ENCODE results near the gene RASSF10.

The RASSF10 gene

DNA sequence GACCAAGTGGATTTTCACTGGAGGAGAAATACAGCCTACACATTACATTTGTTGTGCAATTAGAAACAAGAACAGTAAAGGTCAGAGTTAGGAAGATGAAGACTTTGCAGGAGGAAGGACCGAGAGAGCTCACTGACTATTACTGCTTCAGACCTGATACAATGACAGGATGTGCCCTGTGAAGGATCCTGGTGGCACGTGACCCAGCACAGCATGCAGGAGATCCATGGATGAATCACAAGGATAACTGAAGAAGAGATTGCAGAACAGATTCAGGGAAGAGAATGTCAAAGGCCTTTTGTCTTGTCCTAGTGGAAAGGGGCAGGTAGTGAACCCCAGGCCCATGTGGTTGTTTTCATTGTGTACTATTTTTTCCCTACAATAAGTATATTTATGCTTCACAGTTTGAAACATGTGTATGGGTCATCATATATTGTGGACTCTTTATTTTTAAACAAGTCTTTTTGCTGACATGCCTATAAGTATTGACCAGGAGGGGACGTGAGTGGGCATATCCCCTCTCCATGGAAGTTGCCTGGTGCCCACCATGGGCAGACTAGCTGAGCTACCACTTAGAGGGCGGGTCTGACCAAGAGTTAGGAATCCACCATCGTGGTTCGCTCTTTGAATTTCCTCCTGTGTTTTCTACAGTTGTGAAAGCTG lies 44.3 kb downstream of the RASSF10 start:
- CTCF ChIA-PET, result no interaction called here
- H3K27ac ChIP-seq, result no peak overlapping the region
- TF ChIP-seq, protein P1, sequence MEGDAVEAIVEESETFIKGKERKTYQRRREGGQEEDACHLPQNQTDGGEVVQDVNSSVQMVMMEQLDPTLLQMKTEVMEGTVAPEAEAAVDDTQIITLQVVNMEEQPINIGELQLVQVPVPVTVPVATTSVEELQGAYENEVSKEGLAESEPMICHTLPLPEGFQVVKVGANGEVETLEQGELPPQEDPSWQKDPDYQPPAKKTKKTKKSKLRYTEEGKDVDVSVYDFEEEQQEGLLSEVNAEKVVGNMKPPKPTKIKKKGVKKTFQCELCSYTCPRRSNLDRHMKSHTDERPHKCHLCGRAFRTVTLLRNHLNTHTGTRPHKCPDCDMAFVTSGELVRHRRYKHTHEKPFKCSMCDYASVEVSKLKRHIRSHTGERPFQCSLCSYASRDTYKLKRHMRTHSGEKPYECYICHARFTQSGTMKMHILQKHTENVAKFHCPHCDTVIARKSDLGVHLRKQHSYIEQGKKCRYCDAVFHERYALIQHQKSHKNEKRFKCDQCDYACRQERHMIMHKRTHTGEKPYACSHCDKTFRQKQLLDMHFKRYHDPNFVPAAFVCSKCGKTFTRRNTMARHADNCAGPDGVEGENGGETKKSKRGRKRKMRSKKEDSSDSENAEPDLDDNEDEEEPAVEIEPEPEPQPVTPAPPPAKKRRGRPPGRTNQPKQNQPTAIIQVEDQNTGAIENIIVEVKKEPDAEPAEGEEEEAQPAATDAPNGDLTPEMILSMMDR (conservative IDR thresholded peaks at IDR 0.05; ENCODE audit: low read depth), result no peak
- DNase-seq (ENCODE audit: low spot score), result no peak
- POLR2A ChIA-PET (ENCODE audit: low non-redundant PET), result no interaction called here

DNA sequence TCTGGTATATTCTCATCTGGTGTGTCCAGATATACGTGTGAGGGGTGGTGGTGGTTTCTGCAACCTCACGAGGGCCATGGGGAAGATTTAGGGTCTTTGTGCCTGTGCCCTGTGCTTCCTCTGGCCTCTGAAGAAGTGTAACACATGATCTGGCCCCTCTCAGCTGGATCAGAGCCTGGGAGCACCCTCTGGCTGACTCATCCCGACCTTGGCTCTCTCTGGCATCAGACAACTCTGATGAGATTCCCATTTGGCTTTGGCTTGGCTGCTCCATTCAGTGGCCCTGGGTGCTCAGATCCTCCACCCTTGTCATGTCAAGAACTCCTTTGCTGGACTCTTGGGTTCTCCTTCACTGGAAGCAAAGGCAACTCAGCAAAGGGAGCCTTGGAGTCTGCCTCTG lies 45.2 kb downstream of the RASSF10 start:
- no peak overlapping the region for H3K27ac ChIP-seq
- POLR2A ChIA-PET (ENCODE audit: low non-redundant PET), result no interaction called here
- CTCF ChIA-PET, result no interaction called here
- TF ChIP-seq, protein P1 (conservative IDR thresholded peaks at IDR 0.05; ENCODE audit: low read depth), result no peak
- no peak for DNase-seq (ENCODE audit: low spot score)

DNA sequence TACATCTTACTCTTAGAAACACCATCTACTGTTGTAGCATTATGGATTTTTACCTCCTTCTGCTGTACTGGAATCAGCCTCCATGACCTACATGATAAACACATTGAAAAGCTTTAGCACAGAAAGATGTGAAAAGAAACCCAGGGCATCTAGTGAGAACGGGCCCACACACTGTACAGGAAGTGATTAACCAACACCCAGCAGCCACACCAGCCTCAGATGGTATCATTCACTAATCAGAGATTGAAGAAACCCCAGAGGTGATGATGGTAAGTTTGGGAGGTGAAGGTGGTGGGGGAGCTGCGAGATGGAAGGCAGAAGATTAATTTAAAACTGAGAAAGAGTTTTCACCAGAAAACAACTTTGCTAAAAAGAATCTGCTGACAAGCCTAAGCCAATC lies 46.1 kb downstream of the RASSF10 start:
- POLR2A ChIA-PET (ENCODE audit: low non-redundant PET), result no interaction called here
- TF ChIP-seq, protein P1 (conservative IDR thresholded peaks at IDR 0.05; ENCODE audit: low read depth), result no peak
- DNase-seq (ENCODE audit: low spot score), result no peak
- no peak overlapping the region for H3K27ac ChIP-seq
- CTCF ChIA-PET, result no interaction called here

DNA sequence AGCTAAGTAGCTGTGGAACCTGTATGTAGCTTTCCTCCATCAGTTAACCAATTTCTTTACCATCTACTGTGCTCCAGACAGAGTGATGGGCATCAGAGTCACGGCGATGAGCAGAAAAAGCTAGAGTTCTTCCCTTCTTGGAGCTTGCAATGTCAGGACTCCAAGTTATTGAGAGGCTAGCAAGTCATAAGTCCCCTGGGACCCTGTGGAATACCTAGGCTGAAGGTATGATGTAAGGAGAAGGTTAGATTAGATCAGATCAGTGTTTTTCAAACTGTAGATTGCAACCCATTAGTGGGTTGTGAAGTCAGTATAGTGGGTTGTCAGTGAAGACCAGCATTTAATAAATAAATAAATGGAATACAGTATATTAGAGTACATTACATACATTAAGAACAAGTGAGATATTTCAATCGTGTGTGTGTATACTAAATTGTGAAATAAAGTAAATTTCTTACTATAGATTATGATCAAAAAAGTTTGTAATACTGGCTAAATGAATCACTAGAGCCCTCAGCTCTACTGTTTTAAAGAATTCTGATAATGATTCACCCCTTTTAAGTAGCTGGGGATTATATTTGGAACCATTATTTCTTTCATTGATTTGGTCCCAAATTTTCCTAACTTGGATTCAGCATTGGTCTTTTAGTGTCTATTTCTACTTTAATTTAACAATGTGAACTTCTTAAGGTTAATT lies 52.3 kb downstream of the RASSF10 start:
- no peak overlapping the region for H3K27ac ChIP-seq
- CTCF ChIA-PET, result interaction anchor here (0.8 kb wide), 1 partner anchor 9 kb away, joined by 3 read pairs; no protein-coding TSS in a partner anchor
- TF ChIP-seq, protein P1 (conservative IDR thresholded peaks at IDR 0.05; ENCODE audit: low read depth), result no peak
- POLR2A ChIA-PET (ENCODE audit: low non-redundant PET), result no interaction called here
- no peak for DNase-seq (ENCODE audit: low spot score)
